OCI-LY1 (cell line): ENCODE results near the gene SLC4A2.

ENCODE experiments used
- H2AFZ ChIP-seq: fragments of 200-600 bp; sonication (generic), shearing (Covaris generic); 2 replicates; pipeline ENCODE4 v1.6.0; 2014; ENCODE audit warnings: antibody characterized with exemption, mild to moderate bottlenecking, low read length
- H3F3A ChIP-seq: fragments of 200-600 bp; sonication (generic), shearing (Covaris generic); 2 replicates; pipeline ENCODE4 v1.6.0; 2014; ENCODE audit warnings: mild to moderate bottlenecking, antibody characterized with exemption, low read length, moderate library complexity; ENCODE audit not compliant: insufficient read depth
- H3K27ac ChIP-seq: fragments of 200-600 bp; sonication (generic); 2 replicates; pipeline ENCODE4 v1.5.1; 2014; ENCODE audit warnings: low read length, mixed run types, mild to moderate bottlenecking, low read depth; ENCODE audit not compliant: poor library complexity, severe bottlenecking
- H3K27me3 ChIP-seq: fragments of 200-600 bp; sonication (generic); 2 replicates; pipeline ENCODE4 v1.6.0; 2014; ENCODE audit warnings: antibody characterized with exemption, mild to moderate bottlenecking, low read length, moderate library complexity; ENCODE audit not compliant: insufficient read depth
- H3K36me3 ChIP-seq: fragments of 200-600 bp; sonication (generic); 2 replicates; pipeline ENCODE4 v1.6.1; 2014; ENCODE audit warnings: mild to moderate bottlenecking, antibody characterized with exemption, low read length, moderate library complexity, mixed read lengths; ENCODE audit not compliant: insufficient read depth
- H3K4me1 ChIP-seq: fragments of 200-600 bp; sonication (generic); 2 replicates; pipeline ENCODE4 v1.5.1; 2014; ENCODE audit warnings: mild to moderate bottlenecking, low read length, moderate library complexity; ENCODE audit not compliant: insufficient read depth, severe bottlenecking
- H3K4me2 ChIP-seq: fragments of 200-600 bp; sonication (generic), shearing (Covaris generic); 2 replicates; pipeline ENCODE4 v1.6.1; 2014; ENCODE audit warnings: low read length
- H3K4me3 ChIP-seq: fragments of 200-600 bp; sonication (generic); 2 replicates; pipeline ENCODE4 v1.5.1; 2014; ENCODE audit warnings: low read length, low read depth, mild to moderate bottlenecking, mixed read lengths; ENCODE audit not compliant: poor library complexity, severe bottlenecking
- H3K79me2 ChIP-seq: fragments of 200-600 bp; shearing (Covaris generic); 2 replicates; pipeline ENCODE4 v1.6.1; 2016; ENCODE audit warnings: mixed run types, low read length, mixed read lengths; ENCODE audit not compliant: insufficient read depth
- H3K9ac ChIP-seq: fragments of 200-600 bp; sonication (generic), shearing (Covaris generic); 2 replicates; pipeline ENCODE4 v1.6.1; 2014; ENCODE audit warnings: mild to moderate bottlenecking, low read length, mixed read lengths
- H3K9me2 ChIP-seq: fragments of 200-600 bp; sonication (generic), shearing (Covaris generic); 2 replicates; pipeline ENCODE4 v1.6.1; 2014; ENCODE audit warnings: low read depth, mild to moderate bottlenecking, low read length, mixed read lengths
- H3K9me3 ChIP-seq: fragments of 200-600 bp; shearing (Covaris generic); 2 replicates; pipeline ENCODE4 v1.6.1; 2014; ENCODE audit warnings: low read length, mixed read lengths
- H4K20me1 ChIP-seq: fragments of 200-600 bp; sonication (generic), shearing (Covaris generic); 2 replicates; pipeline ENCODE4 v1.6.0; 2016; ENCODE audit warnings: mild to moderate bottlenecking, low read length; ENCODE audit not compliant: insufficient read depth
- CTCF ChIP-seq: fragments of 200-600 bp; sonication (generic), shearing (Covaris generic); IDR thresholded peaks from 2 replicates; pipeline ENCODE4 v1.5.1; 2017; ENCODE audit warnings: mild to moderate bottlenecking, antibody characterized with exemption, low read length, moderate library complexity, mixed read lengths
- EZH2 ChIP-seq: fragments of 200-600 bp; sonication (generic), shearing (Covaris generic); IDR thresholded peaks from 2 replicates; pipeline ENCODE4 v1.8.0; 2017; ENCODE audit warnings: borderline replicate concordance, mixed run types, mild to moderate bottlenecking, antibody characterized with exemption, low read length, moderate library complexity, mixed read lengths

SLC4A2 gene

DNA sequence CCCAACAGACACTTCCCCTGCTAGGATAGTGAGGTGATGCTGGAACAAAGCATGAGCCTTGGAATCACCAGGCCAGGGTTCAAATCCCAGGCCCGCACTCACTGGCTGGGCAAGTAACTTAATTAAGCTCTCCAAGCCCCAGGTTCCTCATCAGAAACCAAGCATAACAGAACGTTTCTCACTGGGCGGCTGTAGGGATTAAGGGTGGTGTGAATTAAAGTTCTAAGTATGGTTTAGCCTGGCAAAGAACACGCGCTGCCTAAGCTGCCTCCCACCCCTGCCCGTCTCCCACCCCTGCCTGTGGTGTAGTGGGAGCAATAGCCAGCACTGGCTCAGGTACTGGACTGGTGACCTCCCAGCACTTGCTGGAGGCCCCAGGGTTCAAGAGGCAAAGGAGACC lies 5.6 kb downstream of the SLC4A2 start:
- H3K9me3 ChIP-seq = no peaks in the 10 kb centered on the region
- no peak overlapping the region for H3K4me3 ChIP-seq
- H3K9ac ChIP-seq = no peak overlapping the region
- H3K4me2 ChIP-seq = no peak overlapping the region
- no peak overlapping the region for H2AFZ ChIP-seq
- H3K4me1 ChIP-seq = peaks cover 19% of the 10 kb centered on the region
- H3K27me3 ChIP-seq = no peaks in the 10 kb centered on the region
- TF ChIP-seq CTCF = no peak
- no peak for TF ChIP-seq EZH2
- H3K79me2 ChIP-seq = no peaks in the 10 kb centered on the region; the same call in 1 of the 2 replicates
- H3K27ac ChIP-seq = no peak overlapping the region
- no peaks in the 10 kb centered on the region for H3K9me2 ChIP-seq
- H3K36me3 ChIP-seq = peaks cover 56% of the 10 kb centered on the region
- H4K20me1 ChIP-seq = no peaks in the 10 kb centered on the region
- no peaks in the 10 kb centered on the region for H3F3A ChIP-seq

- Histone ChIP-seq H2AFZ (no peak overlapping the region), H3K9ac (no peak overlapping the region), H3K36me3 (peaks cover 62% of the 10 kb centered on the region), H3K4me3 (no peak overlapping the region), H3K9me2 (no peaks in the 10 kb centered on the region), H3K4me1 (peaks cover 16% of the 10 kb centered on the region), H3F3A (no peaks in the 10 kb centered on the region), H3K27ac (no peak overlapping the region), H3K79me2 (no peaks in the 10 kb centered on the region), H3K27me3 (no peaks in the 10 kb centered on the region), H3K4me2 (no peak overlapping the region), H3K9me3 (no peaks in the 10 kb centered on the region), H4K20me1 (no peaks in the 10 kb centered on the region)
- TF ChIP-seq CTCF = no peak
- TF ChIP-seq EZH2 = no peak
These were observed 6.1 kb downstream of the SLC4A2 start for GRCh38 chr7:151065516-151065915.

GRCh38 chr7:151066273-151066974 lies 7.0 kb downstream of the SLC4A2 start:
- Histone ChIP-seq H3K9ac (no peak overlapping the region), H4K20me1 (no peaks in the 10 kb centered on the region), H3K4me1 (peaks cover 7% of the 10 kb centered on the region), H3K27me3 (no peaks in the 10 kb centered on the region), H3K4me3 (no peak overlapping the region), H3K4me2 (no peak overlapping the region), H3K9me3 (no peaks in the 10 kb centered on the region), H3K36me3 (peaks cover 71% of the 10 kb centered on the region), H3F3A (no peaks in the 10 kb centered on the region), H3K9me2 (no peaks in the 10 kb centered on the region), H2AFZ (no peak overlapping the region), H3K79me2 (no peaks in the 10 kb centered on the region), H3K27ac (no peak overlapping the region)
- TF ChIP-seq EZH2 = no peak
- no peak for TF ChIP-seq CTCF
